Peyer's patch (tissue), 4 donors: Measurements from ENCODE around the gene PGAP1.

Source experiments
- CTCF ChIP-seq, 6 experiments: fragments of 450-650 bp in 4 of 6; fragments of 200-600 bp in 2 of 6; sonication (generic) in 1 of 6; IDR thresholded peaks; one replicate each; pipeline ENCODE4 v1.5.1; 2017 to 2019; ENCODE audit warnings: antibody characterized with exemption in 6 of 6, mild to moderate bottlenecking in 3 of 6, moderate library complexity in 1 of 6
- POLR2A ChIP-seq, 2 donors: fragments of 450-650 bp; IDR thresholded peaks; one replicate each; pipeline ENCODE4 v1.5.1; 2017; ENCODE audit warnings: antibody characterized with exemption in 2 of 2, mild to moderate bottlenecking in 2 of 2, moderate library complexity in 2 of 2

- TF ChIP-seq CTCF (IDR thresholded peaks at IDR 0.05) (no peak), POLR2A (IDR thresholded peaks at IDR 0.05) (no peak)
Observed at GRCh38 chr2:196808083-196808665, 118.3 kb downstream of the PGAP1 start.
